Neural cell (in vitro differentiated cells): Measurements from ENCODE around the gene ZNF23.

ENCODE experiments used
- EP300 ChIP-seq: fragments of 450-650 bp; conservative IDR thresholded peaks from 2 replicates; pipeline ENCODE4 v1.6.1; 2014; ENCODE audit warnings: antibody characterized with exemption, mild to moderate bottlenecking, moderate library complexity; ENCODE audit not compliant: poor library complexity, severe bottlenecking
- EZH2 ChIP-seq: fragments of 200-600, 300-800 bp; shearing (Covaris generic), sonication (generic); IDR thresholded peaks from 2 replicates; pipeline ENCODE4 v1.6.1; 2014; ENCODE audit warnings: antibody characterized with exemption, low read length, borderline replicate concordance, mild to moderate bottlenecking; ENCODE audit not compliant: insufficient read depth, poor library complexity, severe bottlenecking
- SMC3 ChIP-seq: fragments of 450-650 bp; conservative IDR thresholded peaks from 2 replicates; pipeline ENCODE4 v1.6.1; 2014; ENCODE audit warnings: antibody characterized with exemption, mild to moderate bottlenecking, moderate library complexity; ENCODE audit not compliant: poor library complexity
- TF ChIP-seq, protein P1 (sequence below): fragments of 450-650 bp; IDR thresholded peaks from 2 replicates; pipeline ENCODE4 v1.5.1; 2014; ENCODE audit warnings: antibody characterized with exemption, mild to moderate bottlenecking, moderate library complexity; ENCODE audit not compliant: poor library complexity, severe bottlenecking

DNA sequence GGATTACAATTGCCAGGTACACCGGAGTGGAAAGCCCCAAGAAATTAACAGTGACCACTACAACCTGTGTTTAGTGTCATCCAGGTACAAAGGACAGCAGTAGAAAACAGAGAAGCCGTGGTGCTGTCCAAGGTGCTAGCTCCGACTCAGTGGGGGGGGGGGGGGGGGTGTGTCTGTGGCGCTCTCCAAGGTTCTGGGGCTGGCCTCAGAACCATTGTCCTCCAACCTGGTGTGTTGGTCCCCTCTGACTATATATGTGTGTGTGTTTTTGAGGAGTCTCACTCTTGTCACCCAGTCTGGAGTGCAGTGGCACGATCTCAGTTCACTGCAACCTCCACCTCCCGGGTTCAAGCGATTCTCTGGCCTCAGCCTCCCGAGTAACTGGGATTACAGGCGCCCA is 5.8 kb upstream of the ZNF23 start:
- TF ChIP-seq, protein P1, sequence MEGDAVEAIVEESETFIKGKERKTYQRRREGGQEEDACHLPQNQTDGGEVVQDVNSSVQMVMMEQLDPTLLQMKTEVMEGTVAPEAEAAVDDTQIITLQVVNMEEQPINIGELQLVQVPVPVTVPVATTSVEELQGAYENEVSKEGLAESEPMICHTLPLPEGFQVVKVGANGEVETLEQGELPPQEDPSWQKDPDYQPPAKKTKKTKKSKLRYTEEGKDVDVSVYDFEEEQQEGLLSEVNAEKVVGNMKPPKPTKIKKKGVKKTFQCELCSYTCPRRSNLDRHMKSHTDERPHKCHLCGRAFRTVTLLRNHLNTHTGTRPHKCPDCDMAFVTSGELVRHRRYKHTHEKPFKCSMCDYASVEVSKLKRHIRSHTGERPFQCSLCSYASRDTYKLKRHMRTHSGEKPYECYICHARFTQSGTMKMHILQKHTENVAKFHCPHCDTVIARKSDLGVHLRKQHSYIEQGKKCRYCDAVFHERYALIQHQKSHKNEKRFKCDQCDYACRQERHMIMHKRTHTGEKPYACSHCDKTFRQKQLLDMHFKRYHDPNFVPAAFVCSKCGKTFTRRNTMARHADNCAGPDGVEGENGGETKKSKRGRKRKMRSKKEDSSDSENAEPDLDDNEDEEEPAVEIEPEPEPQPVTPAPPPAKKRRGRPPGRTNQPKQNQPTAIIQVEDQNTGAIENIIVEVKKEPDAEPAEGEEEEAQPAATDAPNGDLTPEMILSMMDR: no peak
- TF ChIP-seq EZH2 (no peak), SMC3 (no peak), EP300 (no peak)
